Effector CD8-positive, alpha-beta T cell (primary cell): Measurements from ENCODE around the gene ECE2.

Experiments
- DNase-seq: peaks from one replicate; lab custom pipeline; 2025; lab: John Stamatoyannopoulos, UW

ECE2 gene

GRCh38 chr3:184314363-184314699, 38.5 kb downstream of the ECE2 start, which contains the start of gene EIF4G1:
EIF4G1 (plus strand) TSS chr3:184314606; CDS start chr3:184315797, 1,191 bp downstream.
- DNase-seq: peak; percentile 86

- peak; percentile 57 for DNase-seq
Observed at GRCh38 chr3:184314700-184315542, 39.1 kb downstream of the ECE2 start.

- no peak for DNase-seq
Observed at GRCh38 chr3:184315543-184315867, 39.7 kb downstream of the ECE2 start.

GRCh38 chr3:184315871-184316661, 40.2 kb downstream of the ECE2 start:
- DNase-seq: no peak

GRCh38 chr3:184316792-184317191, 41.0 kb downstream of the ECE2 start:
- no peak for DNase-seq

- no peak for DNase-seq
Observed at GRCh38 chr3:184317201-184317600, 41.4 kb downstream of the ECE2 start.

GRCh38 chr3:184320104-184320445, 44.3 kb downstream of the ECE2 start:
- no peak for DNase-seq

- DNase-seq: no peak
Observed at GRCh38 chr3:184321666-184322065, 45.8 kb downstream of the ECE2 start.

GRCh38 chr3:184322731-184323487, 47.1 kb downstream of the ECE2 start:
- DNase-seq: no peak

GRCh38 chr3:184323696-184324095, 47.9 kb downstream of the ECE2 start:
- DNase-seq: no peak

- DNase-seq: no peak
Observed at GRCh38 chr3:184325269-184325668, 49.4 kb downstream of the ECE2 start.

GRCh38 chr3:184325715-184326369, 50.0 kb downstream of the ECE2 start:
- no peak for DNase-seq

- DNase-seq: no peak
Observed at GRCh38 chr3:184327171-184327570, 51.3 kb downstream of the ECE2 start.

- no peak for DNase-seq
Observed at GRCh38 chr3:184328516-184328915, 52.7 kb downstream of the ECE2 start.

GRCh38 chr3:184332370-184333090, 56.7 kb downstream of the ECE2 start:
- no peak for DNase-seq

- no peak for DNase-seq
Observed at GRCh38 chr3:184333190-184333589, 57.4 kb downstream of the ECE2 start.

- DNase-seq: no peak
Observed at GRCh38 chr3:184333700-184334099, 57.9 kb downstream of the ECE2 start.

GRCh38 chr3:184334470-184335158, 58.8 kb downstream of the ECE2 start:
- DNase-seq: no peak

GRCh38 chr3:184335291-184335660, 59.5 kb downstream of the ECE2 start:
- no peak for DNase-seq

- peak; percentile 77 for DNase-seq
Observed at GRCh38 chr3:184335661-184336546, 60.1 kb downstream of the ECE2 start.
